ENCODE results near the gene PFDN2. TPM values are rescaled to one million over a fixed set of nuclear protein-coding genes. Genes with fewer than 3 reads are reported as not detected.

PFDN2 gene
- total and polyA plus RNA-seq, 2 of the 4 experiments (the other 2 are of a cell fraction) = 62.4 to 179 TPM

DNA sequence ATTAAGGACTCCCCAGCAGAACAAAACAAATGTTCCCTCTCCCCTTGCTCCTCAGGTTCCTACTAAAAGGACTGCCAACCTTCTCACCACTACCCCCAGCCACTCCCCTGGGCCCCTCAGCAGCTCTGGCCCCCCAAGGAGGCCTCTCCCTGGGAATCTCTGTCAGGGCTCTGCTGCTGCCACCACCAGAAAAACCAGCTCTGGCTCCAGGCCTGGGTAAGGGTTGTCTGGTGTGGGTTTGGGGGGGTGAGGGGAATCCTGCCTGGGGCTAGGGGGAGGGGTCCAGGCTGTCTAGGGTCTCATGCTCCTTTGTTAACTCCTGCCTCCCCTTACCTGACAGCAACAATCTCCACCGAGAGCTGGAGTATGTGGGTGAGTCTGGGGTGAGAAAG, 33.2 kb downstream of the PFDN2 start:
- Histone ChIP-seq H3K4me2 (ENCODE audit: low read depth, low read length) (no peak overlapping the region), H3K4ac (ENCODE audit: low read depth, low read length) (peak overlapping the region; percentile 54), H3K79me1 (ENCODE audit: low read depth in 1 of 2, low read length in 2 of 2) (no peaks in the 10 kb centered on the region), H3K27me3 (ENCODE audit: control insufficient read depth, insufficient read depth, low read length) (no peaks in the 10 kb centered on the region), H4K5ac (ENCODE audit: low read depth, low read length) (peak overlapping the region; percentile 5; the same call in 1 of the 2 replicates), H2BK5ac (ENCODE audit: low read depth, low read length, poor library complexity, severe bottlenecking) (peak overlapping the region; percentile 50), H2BK120ac (ENCODE audit: low read depth, low read length) (peak overlapping the region; percentile 40; the same call in 1 of the 2 replicates), H2BK20ac (ENCODE audit: low read depth, low read length) (peak overlapping the region; percentile 57; the same call in 1 of the 2 replicates), H3K36me3 (ENCODE audit: control insufficient read depth, insufficient read depth, low read length) (no peaks in the 10 kb centered on the region), H3K9me1 (ENCODE audit: insufficient read depth, low read length) (peaks cover 26% of the 10 kb centered on the region), H3K14ac (replicated peaks; ENCODE audit: low read depth, low read length) (no peak overlapping the region), H3K23ac (ENCODE audit: low read depth, low read length) (no peak overlapping the region), H4K8ac (ENCODE audit: low read depth in 2 of 2, low read length in 2 of 2) (peak overlapping the region in 1 of 2 experiments; percentile 50; a peak in 2 of 4 replicates), H3K4me1 (ENCODE audit: control insufficient read depth, insufficient read depth, low read length) (peaks cover 29% of the 10 kb centered on the region), H3K4me3 (ENCODE audit: insufficient read depth, low read depth, low read length) (no peak overlapping the region), H3K9ac (ENCODE audit: low read depth, low read length) (no peak overlapping the region), H3K27ac (ENCODE audit: insufficient read depth, low read length) (no peak overlapping the region), H2AK5ac (ENCODE audit: low read depth, low read length) (peak overlapping the region; percentile 75; the same call in 1 of the 2 replicates), H4K20me1 (ENCODE audit: insufficient read depth, low read length) (no peaks in the 10 kb centered on the region), H3K18ac (ENCODE audit: low read depth, low read length) (peak overlapping the region; percentile 11; the same call in 1 of the 2 replicates), H2AFZ (replicated peaks; ENCODE audit: low read length, poor library complexity) (no peak overlapping the region), H2AK9ac (replicated peaks; ENCODE audit: low read depth, low read length, poor library complexity) (peak overlapping the region; percentile 38), H3K9me3 (ENCODE audit: control insufficient read depth, insufficient read depth, low read length) (no peaks in the 10 kb centered on the region), H3K56ac (ENCODE audit: extremely low read depth, insufficient read depth, low read length) (no peak overlapping the region), H2BK15ac (ENCODE audit: low read depth, low read length) (peak overlapping the region; percentile 36; the same call in 1 of the 3 replicates), H4K91ac (ENCODE audit: insufficient read depth, low read depth, low read length) (no peak overlapping the region; the same call in 1 of the 2 replicates)
- TF ChIP-seq, protein P1, sequence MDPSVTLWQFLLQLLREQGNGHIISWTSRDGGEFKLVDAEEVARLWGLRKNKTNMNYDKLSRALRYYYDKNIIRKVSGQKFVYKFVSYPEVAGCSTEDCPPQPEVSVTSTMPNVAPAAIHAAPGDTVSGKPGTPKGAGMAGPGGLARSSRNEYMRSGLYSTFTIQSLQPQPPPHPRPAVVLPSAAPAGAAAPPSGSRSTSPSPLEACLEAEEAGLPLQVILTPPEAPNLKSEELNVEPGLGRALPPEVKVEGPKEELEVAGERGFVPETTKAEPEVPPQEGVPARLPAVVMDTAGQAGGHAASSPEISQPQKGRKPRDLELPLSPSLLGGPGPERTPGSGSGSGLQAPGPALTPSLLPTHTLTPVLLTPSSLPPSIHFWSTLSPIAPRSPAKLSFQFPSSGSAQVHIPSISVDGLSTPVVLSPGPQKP (IDR thresholded peaks at IDR 0.05; ENCODE audit: borderline replicate concordance, low read depth, low read length) = no peak
- TF ChIP-seq NFE2L2 (IDR thresholded peaks at IDR 0.05; ENCODE audit: low read depth, low read length) = no peak
- no peak for TF ChIP-seq CEBPB (IDR thresholded peaks at IDR 0.05; ENCODE audit: low read depth, low read length)
- TF ChIP-seq, protein P2, sequence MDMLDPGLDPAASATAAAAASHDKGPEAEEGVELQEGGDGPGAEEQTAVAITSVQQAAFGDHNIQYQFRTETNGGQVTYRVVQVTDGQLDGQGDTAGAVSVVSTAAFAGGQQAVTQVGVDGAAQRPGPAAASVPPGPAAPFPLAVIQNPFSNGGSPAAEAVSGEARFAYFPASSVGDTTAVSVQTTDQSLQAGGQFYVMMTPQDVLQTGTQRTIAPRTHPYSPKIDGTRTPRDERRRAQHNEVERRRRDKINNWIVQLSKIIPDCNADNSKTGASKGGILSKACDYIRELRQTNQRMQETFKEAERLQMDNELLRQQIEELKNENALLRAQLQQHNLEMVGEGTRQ (IDR thresholded peaks at IDR 0.05; ENCODE audit: low read depth, low read length) = no peak
- TF ChIP-seq RAD21 (IDR thresholded peaks at IDR 0.05; ENCODE audit: low read length) = no peak
- TF ChIP-seq, protein P3, sequence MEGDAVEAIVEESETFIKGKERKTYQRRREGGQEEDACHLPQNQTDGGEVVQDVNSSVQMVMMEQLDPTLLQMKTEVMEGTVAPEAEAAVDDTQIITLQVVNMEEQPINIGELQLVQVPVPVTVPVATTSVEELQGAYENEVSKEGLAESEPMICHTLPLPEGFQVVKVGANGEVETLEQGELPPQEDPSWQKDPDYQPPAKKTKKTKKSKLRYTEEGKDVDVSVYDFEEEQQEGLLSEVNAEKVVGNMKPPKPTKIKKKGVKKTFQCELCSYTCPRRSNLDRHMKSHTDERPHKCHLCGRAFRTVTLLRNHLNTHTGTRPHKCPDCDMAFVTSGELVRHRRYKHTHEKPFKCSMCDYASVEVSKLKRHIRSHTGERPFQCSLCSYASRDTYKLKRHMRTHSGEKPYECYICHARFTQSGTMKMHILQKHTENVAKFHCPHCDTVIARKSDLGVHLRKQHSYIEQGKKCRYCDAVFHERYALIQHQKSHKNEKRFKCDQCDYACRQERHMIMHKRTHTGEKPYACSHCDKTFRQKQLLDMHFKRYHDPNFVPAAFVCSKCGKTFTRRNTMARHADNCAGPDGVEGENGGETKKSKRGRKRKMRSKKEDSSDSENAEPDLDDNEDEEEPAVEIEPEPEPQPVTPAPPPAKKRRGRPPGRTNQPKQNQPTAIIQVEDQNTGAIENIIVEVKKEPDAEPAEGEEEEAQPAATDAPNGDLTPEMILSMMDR (conservative IDR thresholded peaks at IDR 0.05; ENCODE audit: low read depth, low read length) = no peak
- no peak for TF ChIP-seq MAZ (IDR thresholded peaks at IDR 0.05; ENCODE audit: borderline replicate concordance, low read depth, low read length)
- no peak for TF ChIP-seq POLR2A (IDR thresholded peaks at IDR 0.05; ENCODE audit: low read depth, low read length)
- no peak for TF ChIP-seq FOS (IDR thresholded peaks at IDR 0.05; ENCODE audit: low read depth, low read length)
- TF ChIP-seq BHLHE40 (IDR thresholded peaks at IDR 0.05; ENCODE audit: low read depth, low read length) = no peak
- no peak for TF ChIP-seq MAFK (IDR thresholded peaks at IDR 0.05; ENCODE audit: low read depth, low read length)
- no peak for TF ChIP-seq RFX5 (IDR thresholded peaks at IDR 0.05; ENCODE audit: low read depth, low read length)
- no peak for TF ChIP-seq CHD1 (IDR thresholded peaks at IDR 0.05; ENCODE audit: low read depth, low read length)
- no peak for TF ChIP-seq SMC3 (IDR thresholded peaks at IDR 0.05; ENCODE audit: low read depth, low read length)
- no peak for TF ChIP-seq MXI1 (IDR thresholded peaks at IDR 0.05; ENCODE audit: borderline replicate concordance, low read depth, low read length)
- no peak for TF ChIP-seq RCOR1 (IDR thresholded peaks at IDR 0.05; ENCODE audit: insufficient replicate concordance, low read length)
- no CpG with 5 or more reads among the region's 1 CpG for WGBS, 2 experiments (ENCODE audit: extremely low coverage in 2 of 2, insufficient read length in 1 of 2)
- in situ Hi-C loops (cut with MboI; ENCODE audit: low sequenced_read_pairs) (no loop called here), intact Hi-C loops (cut with micrococcal nuclease) (loop anchor here (5.0 kb wide), 1 partner anchor 37 kb away; the partner anchor contains the start of gene USF1), dilution Hi-C loops (cut with HindIII; ENCODE audit: low sequenced_read_pairs, unreplicated experiment) (no loop called here)
- ATAC-seq (ENCODE audit: low read depth) (no peak), DNase-seq (no peak)
- no TSS peak for BruUV-seq (replicated peaks)
- POLR2A ChIA-PET (ENCODE audit: unreplicated experiment) = no interaction called here
- CTCF ChIA-PET = interaction anchor here (0.5 to 2.1 kb wide), 4 partner anchors 12 to 77 kb away, joined by 3 to 7 read pairs (median 4); partner anchors contain the start of gene KLHDC9
